HUES64 (cell line): Measurements from ENCODE around the gene DNAJC24.

Experiments used
- H3K27ac ChIP-seq: 2 replicates; pipeline ENCODE4 v1.7.0; 2013; ENCODE audit warnings: low read depth, low read length, inconsistent platforms
- H3K27me3 ChIP-seq: 2 replicates; pipeline ENCODE4 v1.6.1; 2013; ENCODE audit warnings: mild to moderate bottlenecking, low read length; ENCODE audit not compliant: insufficient read depth
- H3K36me3 ChIP-seq: 2 replicates; pipeline ENCODE4 v1.6.1; 2013; ENCODE audit warnings: mild to moderate bottlenecking, low read length; ENCODE audit not compliant: insufficient read depth
- H3K4me1 ChIP-seq: 2 replicates; pipeline ENCODE4 v1.6.1; 2013; ENCODE audit warnings: mild to moderate bottlenecking, low read length, moderate library complexity; ENCODE audit not compliant: insufficient read depth
- H3K4me3 ChIP-seq: 2 replicates; pipeline ENCODE4 v1.5.1; 2013; ENCODE audit warnings: mild to moderate bottlenecking, low read length, moderate library complexity
- H3K9ac ChIP-seq: 2 replicates; pipeline ENCODE4 v1.6.1; 2013; ENCODE audit warnings: mild to moderate bottlenecking, low read depth, low read length
- H3K9me3 ChIP-seq: 2 replicates; pipeline ENCODE4 v1.6.1; 2013; ENCODE audit warnings: low read depth, low read length; ENCODE audit not compliant: insufficient read depth
- WGBS: fragments of 150-250, 120-280 bp; methylation state at CpG from one replicate; pipeline ENCODE4 v1.1.7; 2013; ENCODE audit warnings: missing lambda C conversion rate; 5-methylcytosine and 5-hydroxymethylcytosine counted together

The DNAJC24 gene

GRCh38 chr11:31480930-31481329 lies 111.3 kb downstream of the DNAJC24 start:
- Histone ChIP-seq H3K9me3 (no peaks in the 10 kb centered on the region), H3K36me3 (no peaks in the 10 kb centered on the region), H3K27ac (no peak overlapping the region), H3K27me3 (no peaks in the 10 kb centered on the region), H3K4me3 (no peak overlapping the region), H3K9ac (no peak overlapping the region), H3K4me1 (peaks cover 32% of the 10 kb centered on the region)
- 96% methylated on average over 2 of the region's 3 CpGs for WGBS
